ENCODE results near the gene TRANK1.

TRANK1 gene

GRCh38 chr3:36846406-36846805, 98.4 kb downstream of the TRANK1 start:
- no peak for DNase-seq (ENCODE audit: low spot score)

GRCh38 chr3:36843065-36844051, 101.5 kb downstream of the TRANK1 start:
- DNase-seq (ENCODE audit: low spot score), result peak; percentile 58

GRCh38 chr3:36842275-36842674, 102.6 kb downstream of the TRANK1 start:
- DNase-seq (ENCODE audit: low spot score), result no peak

GRCh38 chr3:36840453-36840921, 104.4 kb downstream of the TRANK1 start:
- DNase-seq (ENCODE audit: low spot score), result no peak

- no peak for DNase-seq (ENCODE audit: low spot score)
These were observed 107.8 kb downstream of the TRANK1 start for GRCh38 chr3:36837089-36837488.

GRCh38 chr3:36833160-36833814, 111.6 kb downstream of the TRANK1 start:
- DNase-seq (ENCODE audit: low spot score), result no peak

GRCh38 chr3:36832406-36832805, 112.4 kb downstream of the TRANK1 start:
- no peak for DNase-seq (ENCODE audit: low spot score)

GRCh38 chr3:36827133-36827532, 117.7 kb downstream of the TRANK1 start:
- no peak for DNase-seq (ENCODE audit: low spot score)

GRCh38 chr3:36826240-36826639, 118.6 kb downstream of the TRANK1 start:
- no peak for DNase-seq (ENCODE audit: low spot score)

- no peak for DNase-seq (ENCODE audit: low spot score)
These were observed 120.4 kb downstream of the TRANK1 start for GRCh38 chr3:36824443-36824842.

GRCh38 chr3:36823806-36824205, 121.0 kb downstream of the TRANK1 start:
- DNase-seq (ENCODE audit: low spot score), result peak; percentile 11

GRCh38 chr3:36820083-36820482, 124.8 kb downstream of the TRANK1 start:
- DNase-seq (ENCODE audit: low spot score), result no peak

GRCh38 chr3:36817806-36818533, 126.9 kb downstream of the TRANK1 start:
- DNase-seq (ENCODE audit: low spot score), result no peak

GRCh38 chr3:36815375-36815774, 129.5 kb downstream of the TRANK1 start:
- DNase-seq (ENCODE audit: low spot score), result no peak

GRCh38 chr3:36814776-36815175, 130.1 kb downstream of the TRANK1 start:
- peak; percentile 14 for DNase-seq (ENCODE audit: low spot score)

GRCh38 chr3:36814066-36814717, 130.7 kb downstream of the TRANK1 start:
- no peak for DNase-seq (ENCODE audit: low spot score)

- no peak for DNase-seq (ENCODE audit: low spot score)
These were observed 131.5 kb downstream of the TRANK1 start for GRCh38 chr3:36813305-36813704.

GRCh38 chr3:36812240-36812639, 132.6 kb downstream of the TRANK1 start:
- DNase-seq (ENCODE audit: low spot score), result no peak

GRCh38 chr3:36811768-36812167, 133.1 kb downstream of the TRANK1 start:
- no peak for DNase-seq (ENCODE audit: low spot score)

- no peak for DNase-seq (ENCODE audit: low spot score)
These were observed 140.4 kb downstream of the TRANK1 start for GRCh38 chr3:36804295-36805055.

Data from NAMALWA (cell line).